SK-N-SH (cell line): ENCODE results near the gene CRYBA2. TPM values are rescaled to one million over a fixed set of nuclear protein-coding genes. Genes with fewer than 3 reads are reported as not detected.

ENCODE experiments used
- CTCF ChIA-PET: fragments of 300-600, 350-600 bp; formaldehyde crosslinking; extraction: SDS; loops from one replicate; lab custom pipeline; 2021; lab: Yijun Ruan, JAX
- POLR2A ChIA-PET: fragments of 350-600 bp; sonication (Branson Sonifier 250); formaldehyde crosslinking; extraction: SDS; loops from one replicate; lab custom pipeline; 2020; ENCODE audit warnings: antibody characterized with exemption, inconsistent platforms; lab: Yijun Ruan, JAX
- DNase-seq: peaks from one replicate; pipeline ENCODE4 v3.0.0; 2012
- H2AFZ ChIP-seq: fragments of 200-600 bp; sonication (generic); 2 replicates; pipeline ENCODE4 v1.8.1; 2016; ENCODE audit warnings: antibody characterized with exemption, mild to moderate bottlenecking, low read depth
- H3F3A ChIP-seq: fragments of 200-600 bp; sonication (generic); replicated peaks from 2 replicates; pipeline ENCODE3; 2016; ENCODE audit warnings: antibody characterized with exemption, mild to moderate bottlenecking; ENCODE audit not compliant: insufficient read depth
- H3K27ac ChIP-seq, 2 experiments: fragments of 200-500 bp in 1 of 2; fragments of 200-600 bp in 1 of 2; sonication (Bioruptor generic) in 1 of 2; sonication (generic), shearing (Covaris generic) in 1 of 2; 2 replicates each; pipeline versions ENCODE4 v1.5.1 to v1.6.1; 2014 to 2016; ENCODE audit warnings: low read depth in 2 of 2, inconsistent platforms in 1 of 2, low read length in 1 of 2, mild to moderate bottlenecking in 1 of 2, mixed read lengths in 1 of 2
- H3K27me3 ChIP-seq: fragments of 200-600 bp; sonication (generic), shearing (Covaris generic); 2 replicates; pipeline ENCODE4 v1.6.1; 2016; ENCODE audit warnings: mixed run types; ENCODE audit not compliant: insufficient read depth
- H3K36me3 ChIP-seq, 2 experiments: fragments of 200-500 bp in 1 of 2; fragments of 200-600 bp in 1 of 2; sonication (Bioruptor generic) in 1 of 2; sonication (generic) in 1 of 2; replicated peaks in 1 of 2; 2 replicates each; pipeline versions ENCODE3 to v1.5.1; 2014 to 2016; ENCODE audit warnings: low read length in 1 of 2, mild to moderate bottlenecking in 1 of 2; ENCODE audit not compliant: insufficient read depth in 2 of 2, control insufficient read depth in 1 of 2
- H3K4me1 ChIP-seq, 2 experiments: fragments of 200-500 bp in 1 of 2; fragments of 200-600 bp in 1 of 2; sonication (Bioruptor generic) in 1 of 2; sonication (generic), shearing (Covaris generic) in 1 of 2; 2 replicates each; pipeline versions ENCODE4 v1.5.1 to v1.6.1; 2014 to 2016; ENCODE audit warnings: low read depth in 1 of 2, low read length in 1 of 2, mixed run types in 1 of 2; ENCODE audit not compliant: insufficient read depth in 2 of 2, control insufficient read depth in 1 of 2
- H3K4me2 ChIP-seq: fragments of 200-600 bp; sonication (generic), shearing (Covaris generic); 2 replicates; pipeline ENCODE4 v1.6.1; 2017; ENCODE audit warnings: mixed run types
- H3K4me3 ChIP-seq, 2 experiments: fragments of 200-500 bp in 1 of 2; fragments of 200-600 bp in 1 of 2; sonication (Bioruptor generic) in 1 of 2; sonication (generic), shearing (Covaris generic) in 1 of 2; 2 replicates each; pipeline versions ENCODE4 v1.5.1 to v1.8.1; 2014 to 2016; ENCODE audit warnings: low read depth in 2 of 2, inconsistent platforms in 1 of 2, low read length in 1 of 2, mild to moderate bottlenecking in 1 of 2, mixed read lengths in 1 of 2, moderate library complexity in 1 of 2
- H3K79me2 ChIP-seq: fragments of 200-600 bp; sonication (generic); 2 replicates; pipeline ENCODE4 v1.8.1; 2017; ENCODE audit warnings: mild to moderate bottlenecking; ENCODE audit not compliant: insufficient read depth
- H3K9ac ChIP-seq: fragments of 200-600 bp; sonication (generic); 2 replicates; pipeline ENCODE4 v1.6.1; 2017; ENCODE audit warnings: mixed run types
- H3K9me2 ChIP-seq: fragments of 200-600 bp; sonication (generic); 2 replicates; pipeline ENCODE4 v1.6.1; 2017; ENCODE audit warnings: mixed run types
- H3K9me3 ChIP-seq: fragments of 200-600 bp; sonication (generic); 2 replicates; pipeline ENCODE4 v1.6.1; 2017; ENCODE audit warnings: mixed run types, mild to moderate bottlenecking, moderate library complexity
- H4K20me1 ChIP-seq: fragments of 200-600 bp; sonication (generic); 2 replicates; pipeline ENCODE4 v1.6.1; 2017; ENCODE audit warnings: mild to moderate bottlenecking, mixed run types; ENCODE audit not compliant: insufficient read depth
- CHD2 ChIP-seq: fragments of 150-350 bp; IDR thresholded peaks from 2 replicates; pipeline ENCODE4 v1.6.1; 2018; ENCODE audit warnings: low read length; ENCODE audit not compliant: partially characterized antibody
- ELF1 ChIP-seq: IDR thresholded peaks from 2 replicates; pipeline ENCODE4 v1.4.0; 2012
- FOXJ3 ChIP-seq: sonication (generic); formaldehyde crosslinking; IDR thresholded peaks from 2 replicates; pipeline ENCODE4 v1.5.1; 2020; ENCODE audit warnings: mild to moderate bottlenecking, missing genetic modification reagents
- IRF3 ChIP-seq: fragments of 150-350 bp; IDR thresholded peaks from 2 replicates; pipeline ENCODE4 v1.6.1; 2016; ENCODE audit warnings: mild to moderate bottlenecking, low read depth, low read length
- NRF1 ChIP-seq: IDR thresholded peaks from 2 replicates; pipeline ENCODE4 v1.6.1; 2012; ENCODE audit warnings: low read depth, mild to moderate bottlenecking, low read length
- PBX3 ChIP-seq: IDR thresholded peaks from 2 replicates; pipeline ENCODE4; 2012
- RCOR1 ChIP-seq: fragments of 150-350 bp; IDR thresholded peaks from 2 replicates; pipeline ENCODE4 v1.6.1; 2017; ENCODE audit warnings: antibody characterized with exemption, low read length
- REST ChIP-seq: IDR thresholded peaks from 2 replicates; pipeline ENCODE4 v1.6.1; 2012; ENCODE audit warnings: mild to moderate bottlenecking, low read depth, low read length, moderate library complexity
- RXRA ChIP-seq: IDR thresholded peaks from 2 replicates; pipeline ENCODE4 v1.4.0; 2012; ENCODE audit warnings: low read depth, mild to moderate bottlenecking, borderline replicate concordance
- SIN3A ChIP-seq: IDR thresholded peaks from 2 replicates; pipeline ENCODE4 v1.6.1; 2012; ENCODE audit warnings: low read depth, mild to moderate bottlenecking, low read length, moderate library complexity, borderline replicate concordance
- TAF1 ChIP-seq: IDR thresholded peaks from 2 replicates; pipeline ENCODE4 v1.6.1; 2012; ENCODE audit warnings: low read depth, mild to moderate bottlenecking, low read length, moderate library complexity, borderline replicate concordance
- WGBS: methylation state at CpG from one replicate; pipeline ENCODE4 v1.1.6; 2017; ENCODE audit warnings: low lambda C conversion rate; 5-methylcytosine and 5-hydroxymethylcytosine counted together
- polyA plus RNA-seq, 3 experiments: library from polyadenylated mRNA; depleted of rRNA; stranded (reverse); fragments of >200 nt; gene quantifications; 2 replicates each; pipeline ENCODE4 v1.2.3, GENCODE V29; 2012

CRYBA2 gene
- polyA plus RNA-seq, 1 of the 3 experiments (the other 2 are of a cell fraction): not detected

- TF ChIP-seq NRF1 (no peak), ELF1 (no peak), IRF3 (no peak), SIN3A (no peak), CHD2 (no peak), PBX3 (no peak), TAF1 (no peak)
- TF ChIP-seq, all 33 proteins: peak for 0
These were observed 1.0 kb downstream of the CRYBA2 start (continued) for GRCh38 chr2:218992196-218992595.

GRCh38 chr2:218991674-218992168 lies 1.5 kb downstream of the CRYBA2 start:
- H3K4me2 ChIP-seq: no peak overlapping the region
- TF ChIP-seq RXRA: no peak
- peak; percentile 92 for TF ChIP-seq REST
- no peak for TF ChIP-seq RCOR1
- TF ChIP-seq FOXJ3: 0 out of 2 replicates have a peak, but pooled peaks have one; percentile 29
- TF ChIP-seq, all 33 proteins: peak for 2
- Histone ChIP-seq H3K27ac (peak overlapping the region in 1 of 2 experiments; percentile 60; a peak in 1 of 4 replicates), H3K27me3 (peaks cover 2% of the 10 kb centered on the region; the same call in 1 of the 2 replicates), H3F3A (no peaks in the 10 kb centered on the region), H4K20me1 (no peaks in the 10 kb centered on the region), H3K9ac (no peak overlapping the region), H3K36me3 (no peaks in the 10 kb centered on the region), H3K9me2 (no peaks in the 10 kb centered on the region), H3K79me2 (no peaks in the 10 kb centered on the region), H2AFZ (no peak overlapping the region), H3K9me3 (no peaks in the 10 kb centered on the region), H3K4me3 (no peak overlapping the region), H3K4me1 (peaks cover 0 to 23% of the 10 kb centered on the region in 2 experiments; a peak in 1 of 4 replicates)
- ChIA-PET POLR2A (interaction anchor here (0.9 to 1.9 kb wide), 2 partner anchors 11 to 82 kb away, joined by 4 to 7 read pairs; no protein-coding TSS in a partner anchor), CTCF (interaction anchor here (1.0 to 10.9 kb wide), 6 partner anchors 9 to 128 kb away, joined by 3 to 183 read pairs (median 32); partner anchors contain the start of gene FEV)
- DNase-seq: peak; percentile 54
- WGBS: 28% methylated on average over 3 of the region's 13 CpGs
